Measurements from ENCODE around the gene AUTS2.

The AUTS2 gene

DNA sequence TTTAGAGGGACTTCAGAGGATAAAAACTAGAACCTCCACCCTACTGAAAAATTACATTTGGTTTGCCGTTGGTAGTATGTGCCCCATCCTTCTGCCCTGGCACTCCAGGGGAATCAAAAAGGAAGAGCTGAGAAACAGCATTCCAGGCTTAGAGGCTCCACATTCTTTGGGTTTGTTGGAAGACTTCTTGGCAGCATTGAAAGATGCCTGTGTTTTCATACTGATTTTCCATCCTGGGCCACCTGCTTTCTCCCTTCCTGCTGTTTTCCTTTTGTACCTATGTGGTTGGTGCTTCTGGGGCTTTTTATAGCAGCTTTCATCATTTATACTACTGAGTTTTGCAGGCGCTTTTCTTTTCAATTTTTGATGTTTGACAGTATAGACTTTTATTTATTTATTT, 61.7 kb downstream of the AUTS2 start:
- TF ChIP-seq, protein P1, sequence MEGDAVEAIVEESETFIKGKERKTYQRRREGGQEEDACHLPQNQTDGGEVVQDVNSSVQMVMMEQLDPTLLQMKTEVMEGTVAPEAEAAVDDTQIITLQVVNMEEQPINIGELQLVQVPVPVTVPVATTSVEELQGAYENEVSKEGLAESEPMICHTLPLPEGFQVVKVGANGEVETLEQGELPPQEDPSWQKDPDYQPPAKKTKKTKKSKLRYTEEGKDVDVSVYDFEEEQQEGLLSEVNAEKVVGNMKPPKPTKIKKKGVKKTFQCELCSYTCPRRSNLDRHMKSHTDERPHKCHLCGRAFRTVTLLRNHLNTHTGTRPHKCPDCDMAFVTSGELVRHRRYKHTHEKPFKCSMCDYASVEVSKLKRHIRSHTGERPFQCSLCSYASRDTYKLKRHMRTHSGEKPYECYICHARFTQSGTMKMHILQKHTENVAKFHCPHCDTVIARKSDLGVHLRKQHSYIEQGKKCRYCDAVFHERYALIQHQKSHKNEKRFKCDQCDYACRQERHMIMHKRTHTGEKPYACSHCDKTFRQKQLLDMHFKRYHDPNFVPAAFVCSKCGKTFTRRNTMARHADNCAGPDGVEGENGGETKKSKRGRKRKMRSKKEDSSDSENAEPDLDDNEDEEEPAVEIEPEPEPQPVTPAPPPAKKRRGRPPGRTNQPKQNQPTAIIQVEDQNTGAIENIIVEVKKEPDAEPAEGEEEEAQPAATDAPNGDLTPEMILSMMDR (IDR thresholded peaks at IDR 0.05; ENCODE audit: low read depth, low read length, missing control alignments), result no peak
- no peak for DNase-seq (ENCODE audit: low read depth)

DNA sequence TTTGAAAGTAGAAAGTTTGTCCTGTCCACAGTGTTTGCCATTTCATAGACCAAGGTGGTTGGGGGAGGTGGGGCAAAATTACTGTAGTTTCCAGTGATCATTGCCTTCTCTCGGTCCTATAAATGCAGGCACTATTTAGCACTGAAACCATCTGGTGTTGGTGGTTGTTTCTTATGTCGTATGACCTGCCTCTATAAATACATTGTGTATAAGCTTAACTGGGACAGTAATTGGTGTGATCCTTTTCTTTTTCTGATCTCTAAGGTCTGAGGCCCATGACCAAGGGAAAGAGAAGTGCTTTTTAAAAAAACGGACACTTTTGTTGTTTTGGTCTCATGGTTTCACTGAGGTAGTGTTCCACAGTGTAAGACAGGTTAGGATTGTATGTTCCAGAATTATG, 63.1 kb downstream of the AUTS2 start:
- H3K4me3 ChIP-seq (ENCODE audit: low read depth, low read length), result no peak overlapping the region
- no peak for DNase-seq (ENCODE audit: low read depth)

More for the DNA sequence above, 61.7 kb downstream of the AUTS2 start:
- no peak overlapping the region for H3K4me3 ChIP-seq (ENCODE audit: low read depth, low read length)

GRCh38 chr7:69663911-69664832, 65.9 kb downstream of the AUTS2 start:
- no peak for DNase-seq (ENCODE audit: low read depth)
- H3K4me3 ChIP-seq (ENCODE audit: low read depth, low read length), result no peak overlapping the region
- TF ChIP-seq, protein P1 (IDR thresholded peaks at IDR 0.05; ENCODE audit: low read depth, low read length, missing control alignments), result no peak

More for the DNA sequence above, 63.1 kb downstream of the AUTS2 start:
- TF ChIP-seq, protein P1 (IDR thresholded peaks at IDR 0.05; ENCODE audit: low read depth, low read length, missing control alignments), result no peak

GRCh38 chr7:69665369-69665768, 67.1 kb downstream of the AUTS2 start:
- TF ChIP-seq, protein P1 (IDR thresholded peaks at IDR 0.05; ENCODE audit: low read depth, low read length, missing control alignments), result no peak
- H3K4me3 ChIP-seq (ENCODE audit: low read depth, low read length), result no peak overlapping the region
- DNase-seq (ENCODE audit: low read depth), result no peak

DNA sequence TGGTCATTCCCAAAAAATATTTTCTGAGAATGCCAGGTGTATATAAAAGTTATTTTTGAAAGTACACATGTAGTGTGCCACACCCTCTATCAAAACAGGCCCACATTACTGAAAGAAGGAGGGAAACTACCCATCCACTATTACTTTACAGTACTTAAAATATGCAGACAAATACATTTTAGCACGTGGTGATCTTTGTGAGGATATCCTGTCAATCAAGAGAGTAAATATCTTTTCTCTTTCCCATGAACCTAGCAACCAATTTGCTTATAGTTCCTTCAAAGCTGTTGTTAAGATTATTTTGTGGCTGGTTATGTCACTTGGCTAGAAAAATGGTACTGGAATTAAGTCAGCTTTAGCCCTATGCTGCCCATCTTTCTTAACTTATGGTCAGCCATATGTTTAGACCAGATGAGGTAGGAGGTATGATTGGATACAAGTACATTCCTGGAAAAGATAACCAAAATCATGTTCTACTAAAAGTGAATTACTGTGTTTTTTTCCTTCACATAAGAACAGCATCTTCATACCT, 70.1 kb downstream of the AUTS2 start:
- DNase-seq (ENCODE audit: low read depth), result no peak
- TF ChIP-seq, protein P1 (IDR thresholded peaks at IDR 0.05; ENCODE audit: low read depth, low read length, missing control alignments), result no peak
- no peak overlapping the region for H3K4me3 ChIP-seq (ENCODE audit: low read depth, low read length)

DNA sequence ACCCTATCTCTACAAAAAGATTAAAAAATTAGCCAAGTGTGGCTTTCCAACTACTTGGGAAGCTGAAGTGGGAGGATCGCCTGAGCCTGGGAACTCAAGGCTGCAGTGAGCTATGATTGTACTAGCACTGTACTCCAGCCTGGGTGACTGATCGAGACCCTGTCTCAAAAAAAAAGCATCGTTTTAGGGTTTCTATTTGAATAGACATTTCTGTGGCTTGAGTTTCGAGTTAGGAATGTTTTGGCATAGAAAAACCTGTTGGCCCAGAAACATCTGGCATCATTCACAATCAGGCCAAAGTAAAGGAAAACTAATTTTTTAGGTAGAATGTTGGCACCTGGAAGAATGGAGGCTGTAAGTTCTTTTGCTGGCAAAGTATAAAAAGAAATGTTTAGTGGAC, 72.4 kb downstream of the AUTS2 start:
- no peak overlapping the region for H3K4me3 ChIP-seq (ENCODE audit: low read depth, low read length)
- TF ChIP-seq, protein P1 (IDR thresholded peaks at IDR 0.05; ENCODE audit: low read depth, low read length, missing control alignments), result no peak
- DNase-seq (ENCODE audit: low read depth), result no peak

Data from GM12864 (cell line).